ENCODE measurements around the gene RPS29.

RPS29 gene

GRCh38 chr14:49549881-49550280 lies 36.3 kb downstream of the RPS29 start:
- no peak for DNase-seq

DNA sequence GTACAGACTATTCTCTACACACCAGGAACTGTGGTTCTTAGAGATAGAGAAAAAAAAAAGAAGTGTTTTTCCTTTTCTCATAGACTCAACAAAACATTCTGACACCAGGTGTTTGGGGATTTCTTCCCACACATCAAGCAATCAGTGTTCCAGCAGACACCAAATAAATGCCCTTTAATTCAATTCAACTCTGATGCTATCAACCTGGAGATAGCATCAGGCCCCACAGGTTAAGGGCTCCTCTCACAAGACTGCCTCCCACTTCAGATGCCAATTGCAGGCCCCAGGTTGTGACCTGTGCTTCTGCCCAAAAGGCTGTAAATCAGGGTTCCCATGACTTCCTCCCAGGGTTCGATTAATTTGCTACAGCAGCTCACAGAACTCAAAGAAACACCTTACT lies 36.7 kb downstream of the RPS29 start:
- DNase-seq, result no peak

DNA sequence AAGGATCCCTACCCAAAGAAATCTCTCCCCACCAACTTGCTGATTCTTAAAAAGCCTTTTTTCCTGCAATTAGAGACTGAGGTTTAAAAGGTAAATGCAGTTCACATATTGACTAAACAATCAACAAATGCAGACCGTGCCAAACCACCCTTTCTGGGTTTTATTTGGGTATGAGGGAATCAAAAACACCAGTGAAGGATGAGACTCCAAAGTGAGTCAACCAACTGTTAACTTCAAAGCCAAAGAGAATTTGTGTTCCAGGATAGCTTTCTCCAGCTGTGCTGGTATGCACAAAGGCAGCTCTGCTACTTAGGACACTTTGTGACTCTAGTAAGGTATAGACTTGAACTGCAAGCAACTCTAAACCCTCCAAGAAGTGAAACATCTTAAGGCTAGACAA lies 39.4 kb downstream of the RPS29 start:
- DNase-seq, result no peak

- DNase-seq, result no peak
Measured at GRCh38 chr14:49545716-49546115, 40.5 kb downstream of the RPS29 start.

GRCh38 chr14:49545071-49545470 lies 41.1 kb downstream of the RPS29 start:
- DNase-seq, result no peak

DNA sequence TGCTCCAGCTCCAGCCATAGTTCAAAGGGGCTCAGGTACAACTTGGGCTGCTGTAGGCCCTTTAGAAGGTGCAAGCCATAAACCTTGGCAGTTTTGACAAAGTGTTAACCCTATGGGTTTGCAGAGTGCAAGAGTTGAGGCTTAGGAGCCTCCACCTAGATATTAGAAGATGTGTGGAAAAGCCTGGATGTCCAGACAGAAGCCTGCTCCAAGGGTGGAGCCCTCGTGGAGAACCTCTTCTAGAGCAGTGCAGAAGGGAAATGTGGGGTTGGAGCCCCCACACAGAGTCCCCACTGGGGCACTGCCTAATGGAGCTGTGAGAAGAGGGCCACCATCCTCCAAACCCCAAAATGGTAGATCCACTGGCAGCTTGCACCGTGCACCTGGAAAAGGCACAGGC lies 45.1 kb downstream of the RPS29 start:
- DNase-seq, result no peak

DNA sequence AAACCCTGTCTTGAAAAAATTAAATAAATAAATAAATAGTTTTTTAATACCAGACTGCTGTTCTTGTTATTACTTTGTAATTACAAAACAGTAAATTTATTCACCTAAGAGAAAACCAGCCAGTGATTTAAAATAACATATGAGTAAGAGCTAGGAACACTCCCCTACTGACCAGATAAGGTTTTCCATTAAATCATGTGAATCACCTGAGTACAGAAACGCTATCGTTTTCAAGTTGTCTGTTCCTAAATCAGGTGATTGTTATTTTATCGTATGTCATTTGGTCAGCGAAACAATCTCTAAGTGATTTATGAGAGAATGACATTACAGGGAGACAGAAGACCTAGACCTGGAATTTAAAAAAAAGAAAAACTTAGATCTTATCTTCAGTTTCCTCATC lies 47.3 kb downstream of the RPS29 start:
- no peak for DNase-seq

All from activated gamma-delta T cell (primary cell).